GM12801 (cell line): ENCODE data around the gene TULP4.

ENCODE experiments used
- CTCF ChIP-seq: IDR thresholded peaks from one replicate; pipeline ENCODE4 v1.5.1; 2011; ENCODE audit warnings: control low read depth; ENCODE audit not compliant: insufficient read length; ENCODE audit errors: extremely low read depth

The TULP4 gene

GRCh38 chr6:158481690-158482473, 169.6 kb downstream of the TULP4 start:
- TF ChIP-seq CTCF: no peak

- TF ChIP-seq CTCF: no peak
Observed at GRCh38 chr6:158485431-158485830, 173.2 kb downstream of the TULP4 start.

- no peak for TF ChIP-seq CTCF
Observed at GRCh38 chr6:158487495-158487894, 175.2 kb downstream of the TULP4 start.

- TF ChIP-seq CTCF: no peak
Observed at GRCh38 chr6:158488065-158488464, 175.8 kb downstream of the TULP4 start.

GRCh38 chr6:158489441-158489840, 177.2 kb downstream of the TULP4 start:
- no peak for TF ChIP-seq CTCF

- no peak for TF ChIP-seq CTCF
Observed at GRCh38 chr6:158492881-158493280, 180.6 kb downstream of the TULP4 start.

- no peak for TF ChIP-seq CTCF
Observed at GRCh38 chr6:158496700-158497099, 184.4 kb downstream of the TULP4 start.
